ENCODE measurements around the gene SKA3.

DNA sequence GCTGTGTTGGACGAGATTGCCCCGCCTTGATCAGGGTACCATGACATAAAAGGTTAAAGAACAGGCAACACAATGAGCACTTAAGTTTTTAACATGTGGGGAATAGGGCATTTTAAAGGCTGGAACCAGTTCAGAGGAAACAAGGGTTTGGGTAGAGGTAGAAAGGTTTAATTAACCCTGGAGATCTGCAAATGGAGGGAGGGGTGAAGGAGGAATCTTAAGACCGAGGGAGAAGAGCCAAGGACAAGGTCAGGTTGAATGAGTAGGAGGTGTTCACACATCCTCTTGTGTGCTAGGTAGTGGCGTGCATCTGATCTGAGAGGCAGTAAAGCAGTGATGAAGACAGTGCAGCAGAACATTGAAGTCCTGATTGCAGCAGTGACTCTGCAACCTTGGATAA, 28.5 kb downstream of the SKA3 start:
- TF ChIP-seq RXRA (CRISPR knock-in tag; IDR thresholded peaks at IDR 0.05) (no peak), HDAC2 (CRISPR knock-in tag; IDR thresholded peaks at IDR 0.05) (no peak)
- TF ChIP-seq, protein P1, sequence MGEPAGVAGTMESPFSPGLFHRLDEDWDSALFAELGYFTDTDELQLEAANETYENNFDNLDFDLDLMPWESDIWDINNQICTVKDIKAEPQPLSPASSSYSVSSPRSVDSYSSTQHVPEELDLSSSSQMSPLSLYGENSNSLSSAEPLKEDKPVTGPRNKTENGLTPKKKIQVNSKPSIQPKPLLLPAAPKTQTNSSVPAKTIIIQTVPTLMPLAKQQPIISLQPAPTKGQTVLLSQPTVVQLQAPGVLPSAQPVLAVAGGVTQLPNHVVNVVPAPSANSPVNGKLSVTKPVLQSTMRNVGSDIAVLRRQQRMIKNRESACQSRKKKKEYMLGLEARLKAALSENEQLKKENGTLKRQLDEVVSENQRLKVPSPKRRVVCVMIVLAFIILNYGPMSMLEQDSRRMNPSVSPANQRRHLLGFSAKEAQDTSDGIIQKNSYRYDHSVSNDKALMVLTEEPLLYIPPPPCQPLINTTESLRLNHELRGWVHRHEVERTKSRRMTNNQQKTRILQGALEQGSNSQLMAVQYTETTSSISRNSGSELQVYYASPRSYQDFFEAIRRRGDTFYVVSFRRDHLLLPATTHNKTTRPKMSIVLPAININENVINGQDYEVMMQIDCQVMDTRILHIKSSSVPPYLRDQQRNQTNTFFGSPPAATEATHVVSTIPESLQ (CRISPR knock-in tag; conservative IDR thresholded peaks at IDR 0.05), result no peak
- TF ChIP-seq, protein P2, sequence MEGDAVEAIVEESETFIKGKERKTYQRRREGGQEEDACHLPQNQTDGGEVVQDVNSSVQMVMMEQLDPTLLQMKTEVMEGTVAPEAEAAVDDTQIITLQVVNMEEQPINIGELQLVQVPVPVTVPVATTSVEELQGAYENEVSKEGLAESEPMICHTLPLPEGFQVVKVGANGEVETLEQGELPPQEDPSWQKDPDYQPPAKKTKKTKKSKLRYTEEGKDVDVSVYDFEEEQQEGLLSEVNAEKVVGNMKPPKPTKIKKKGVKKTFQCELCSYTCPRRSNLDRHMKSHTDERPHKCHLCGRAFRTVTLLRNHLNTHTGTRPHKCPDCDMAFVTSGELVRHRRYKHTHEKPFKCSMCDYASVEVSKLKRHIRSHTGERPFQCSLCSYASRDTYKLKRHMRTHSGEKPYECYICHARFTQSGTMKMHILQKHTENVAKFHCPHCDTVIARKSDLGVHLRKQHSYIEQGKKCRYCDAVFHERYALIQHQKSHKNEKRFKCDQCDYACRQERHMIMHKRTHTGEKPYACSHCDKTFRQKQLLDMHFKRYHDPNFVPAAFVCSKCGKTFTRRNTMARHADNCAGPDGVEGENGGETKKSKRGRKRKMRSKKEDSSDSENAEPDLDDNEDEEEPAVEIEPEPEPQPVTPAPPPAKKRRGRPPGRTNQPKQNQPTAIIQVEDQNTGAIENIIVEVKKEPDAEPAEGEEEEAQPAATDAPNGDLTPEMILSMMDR (CRISPR knock-in tag; IDR thresholded peaks at IDR 0.05), result no peak
